ENCODE data around the gene TMC7. TPM values are rescaled to one million over a fixed set of nuclear protein-coding genes. Genes with fewer than 3 reads are reported as not detected.

TMC7 gene
- total RNA-seq, 3 donors from 2014 or later, result 5.4 to 12.4 (median 9.2) TPM

DNA sequence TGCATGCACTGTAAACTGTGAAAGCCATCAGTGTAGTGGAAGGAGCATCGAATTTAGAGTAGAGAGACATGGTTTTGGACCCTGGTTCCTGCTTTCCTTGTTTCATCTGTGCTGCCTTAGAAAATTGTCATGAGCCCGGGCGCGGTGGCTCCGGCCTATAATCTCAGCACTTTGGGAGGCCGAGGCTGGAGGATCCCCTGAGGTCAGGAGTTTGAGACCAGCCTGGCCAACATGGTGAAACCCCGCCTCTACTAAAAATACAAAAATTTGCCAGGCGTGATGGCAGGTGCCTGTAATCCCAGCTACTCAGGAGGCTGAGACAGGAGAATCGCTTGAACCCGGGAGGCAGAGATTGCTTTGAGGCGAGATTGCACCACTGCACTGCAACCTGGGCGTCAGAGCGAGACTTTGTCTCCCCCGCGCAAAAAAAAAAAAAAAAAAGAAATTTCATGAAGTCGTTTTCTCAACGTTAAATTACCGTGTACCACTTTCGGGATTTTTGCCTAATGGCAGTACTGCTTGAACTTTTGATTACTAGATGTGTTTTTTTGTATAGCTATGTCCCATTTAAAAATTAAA, 84.6 kb downstream of the TMC7 start:
- Histone ChIP-seq H3K4me1 (ENCODE audit: low read depth) (peaks cover 8% of the 10 kb centered on the region), H3K9me3 (no peaks in the 10 kb centered on the region), H3K36me3 (ENCODE audit: low read depth) (no peaks in the 10 kb centered on the region), H3K4me3 (peak overlapping the region; percentile 40)
- ATAC-seq, result no peak
- TF ChIP-seq, protein P1, sequence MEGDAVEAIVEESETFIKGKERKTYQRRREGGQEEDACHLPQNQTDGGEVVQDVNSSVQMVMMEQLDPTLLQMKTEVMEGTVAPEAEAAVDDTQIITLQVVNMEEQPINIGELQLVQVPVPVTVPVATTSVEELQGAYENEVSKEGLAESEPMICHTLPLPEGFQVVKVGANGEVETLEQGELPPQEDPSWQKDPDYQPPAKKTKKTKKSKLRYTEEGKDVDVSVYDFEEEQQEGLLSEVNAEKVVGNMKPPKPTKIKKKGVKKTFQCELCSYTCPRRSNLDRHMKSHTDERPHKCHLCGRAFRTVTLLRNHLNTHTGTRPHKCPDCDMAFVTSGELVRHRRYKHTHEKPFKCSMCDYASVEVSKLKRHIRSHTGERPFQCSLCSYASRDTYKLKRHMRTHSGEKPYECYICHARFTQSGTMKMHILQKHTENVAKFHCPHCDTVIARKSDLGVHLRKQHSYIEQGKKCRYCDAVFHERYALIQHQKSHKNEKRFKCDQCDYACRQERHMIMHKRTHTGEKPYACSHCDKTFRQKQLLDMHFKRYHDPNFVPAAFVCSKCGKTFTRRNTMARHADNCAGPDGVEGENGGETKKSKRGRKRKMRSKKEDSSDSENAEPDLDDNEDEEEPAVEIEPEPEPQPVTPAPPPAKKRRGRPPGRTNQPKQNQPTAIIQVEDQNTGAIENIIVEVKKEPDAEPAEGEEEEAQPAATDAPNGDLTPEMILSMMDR (IDR thresholded peaks at IDR 0.05), result no peak
- peak in 1 of 3 donors; percentile 54 for DNase-seq
- intact Hi-C loops (cut with DNase I, micrococcal nuclease), result no loop called here

DNA sequence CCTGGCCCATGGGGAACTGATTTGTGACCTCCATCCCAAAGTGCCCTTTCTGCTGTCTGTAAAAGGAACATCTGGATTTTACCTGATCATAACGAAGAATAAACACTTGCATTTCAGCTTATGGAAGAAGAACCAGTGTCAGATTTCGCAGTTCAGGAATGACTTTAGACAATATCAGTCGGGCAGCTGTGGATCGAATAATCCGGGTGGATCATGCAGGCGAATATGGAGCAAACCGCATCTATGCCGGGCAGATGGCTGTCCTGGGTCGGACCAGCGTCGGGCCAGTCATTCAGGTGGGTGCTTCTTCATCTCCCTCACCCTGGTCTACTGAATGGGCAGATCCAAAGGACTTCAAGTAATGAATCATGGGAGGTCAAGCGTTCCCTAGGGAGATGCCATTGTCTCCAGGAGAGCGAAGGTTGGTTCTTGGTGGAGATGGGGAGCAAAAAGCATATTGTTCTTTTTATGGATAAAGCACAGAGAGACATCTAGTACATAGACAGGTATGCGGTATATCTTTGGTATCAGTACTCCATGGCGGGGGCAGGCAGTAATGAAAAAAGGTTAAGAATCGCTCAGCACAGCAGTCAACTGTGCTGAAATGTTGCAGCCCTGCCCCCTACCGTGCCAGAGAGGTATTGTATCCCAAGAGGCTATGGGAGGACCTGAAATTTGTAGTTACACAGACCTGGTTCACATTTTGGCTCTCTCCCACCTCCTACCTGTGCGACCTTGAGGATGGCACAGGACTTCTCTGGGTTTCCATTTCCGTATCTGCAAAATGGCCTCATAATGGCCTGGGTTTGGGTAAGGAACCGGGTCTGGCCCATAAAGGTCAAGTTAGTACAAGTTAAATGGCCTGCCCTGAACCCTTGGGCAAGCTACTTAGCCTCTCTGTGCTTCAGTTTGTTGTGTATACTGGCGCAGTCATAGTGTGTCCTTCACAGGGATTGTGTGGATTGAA, 88.4 kb downstream of the TMC7 start:
- DNase-seq, result peak in 2 of 3 donors; percentile 75 to 84
- intact Hi-C loops (cut with DNase I, micrococcal nuclease), result loop anchor here in 1 of 2 donors (10.0 kb wide), 1 partner anchor 97 kb away; no protein-coding TSS in a partner anchor
- ATAC-seq, result peak; percentile 22
- TF ChIP-seq, protein P1 (IDR thresholded peaks at IDR 0.05), result peak; percentile 44
- Histone ChIP-seq H3K36me3 (ENCODE audit: low read depth) (no peaks in the 10 kb centered on the region), H3K9me3 (no peaks in the 10 kb centered on the region), H3K4me3 (no peak overlapping the region), H3K4me1 (ENCODE audit: low read depth) (peaks cover 8% of the 10 kb centered on the region)

DNA sequence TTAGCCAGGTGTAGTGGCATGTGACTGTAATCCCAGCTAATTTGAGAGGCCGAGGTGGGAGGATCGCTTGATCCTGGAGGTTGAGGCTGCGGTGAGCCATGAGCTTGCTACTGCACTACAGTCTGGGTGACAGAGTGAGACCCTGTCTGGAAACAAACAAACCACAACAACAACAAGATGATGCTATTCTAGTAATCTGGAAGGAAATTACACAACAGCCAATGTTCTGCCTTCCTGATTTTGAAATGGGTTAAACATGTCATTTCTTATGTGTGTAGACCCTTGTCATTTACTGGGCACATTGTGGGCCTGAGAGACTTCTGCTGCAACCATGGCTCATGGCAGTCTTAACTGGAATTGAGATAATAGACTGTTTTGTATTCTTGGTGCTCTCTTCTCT, 89.6 kb downstream of the TMC7 start:
- intact Hi-C loops (cut with DNase I, micrococcal nuclease), result loop anchor here in 1 of 2 donors (10.0 kb wide), 1 partner anchor 99 kb away; no protein-coding TSS in a partner anchor
- H3K9me3 ChIP-seq, result no peaks in the 10 kb centered on the region

DNA sequence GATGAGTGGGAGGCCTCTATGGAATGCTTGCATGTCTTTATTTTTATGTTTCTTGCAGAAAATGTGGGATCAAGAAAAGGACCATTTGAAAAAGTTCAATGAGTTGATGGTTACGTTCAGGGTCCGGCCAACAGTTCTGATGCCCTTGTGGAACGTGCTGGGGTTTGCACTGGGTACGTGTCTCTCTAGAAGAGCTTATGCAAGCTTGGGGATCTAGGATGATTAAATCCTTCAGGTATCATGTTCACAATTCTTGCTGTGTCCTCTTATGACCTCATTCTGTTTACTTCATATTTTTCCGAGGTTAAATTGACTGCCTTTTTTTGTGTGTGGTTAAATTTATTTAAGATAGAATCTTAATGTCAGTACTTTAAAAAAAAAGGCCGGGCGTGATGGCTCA, 90.1 kb downstream of the TMC7 start:
- no peaks in the 10 kb centered on the region for H3K9me3 ChIP-seq
- intact Hi-C loops (cut with DNase I, micrococcal nuclease), result loop anchor here in 1 of 2 donors (10.0 kb wide), 1 partner anchor 99 kb away; no protein-coding TSS in a partner anchor
- no peaks in the 10 kb centered on the region for H3K36me3 ChIP-seq (ENCODE audit: low read depth)
- DNase-seq, result no peak
- H3K4me3 ChIP-seq, result no peak overlapping the region
- H3K4me1 ChIP-seq (ENCODE audit: low read depth), result peaks cover under 1% of the 10 kb centered on the region
- ATAC-seq, result no peak
- TF ChIP-seq, protein P1 (IDR thresholded peaks at IDR 0.05), result no peak

More for the DNA sequence above, 89.6 kb downstream of the TMC7 start:
- DNase-seq (no peak), ATAC-seq (no peak)
- Histone ChIP-seq H3K4me1 (ENCODE audit: low read depth) (peaks cover 6% of the 10 kb centered on the region), H3K36me3 (ENCODE audit: low read depth) (no peaks in the 10 kb centered on the region), H3K4me3 (no peak overlapping the region)
- TF ChIP-seq, protein P1 (IDR thresholded peaks at IDR 0.05), result no peak

DNA sequence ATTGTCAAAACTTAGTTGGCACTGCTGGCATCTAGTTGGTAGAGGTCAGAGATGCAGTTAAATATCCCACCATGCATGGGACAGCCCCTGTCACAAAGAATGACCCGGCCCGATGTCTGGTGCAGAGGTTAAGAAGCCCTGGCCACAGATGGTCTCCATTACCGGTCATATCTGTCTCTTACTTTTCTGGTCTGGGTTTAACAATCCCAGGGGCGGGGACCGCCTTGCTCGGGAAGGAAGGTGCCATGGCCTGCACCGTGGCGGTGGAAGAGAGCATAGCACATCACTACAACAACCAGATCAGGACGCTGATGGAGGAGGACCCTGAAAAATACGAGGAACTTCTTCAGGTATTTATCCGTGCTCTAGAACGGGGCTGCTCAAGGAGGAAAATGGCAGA, 91.8 kb downstream of the TMC7 start:
- H3K4me1 ChIP-seq (ENCODE audit: low read depth), result no peaks in the 10 kb centered on the region
- H3K4me3 ChIP-seq, result no peak overlapping the region
- H3K36me3 ChIP-seq (ENCODE audit: low read depth), result no peaks in the 10 kb centered on the region
- intact Hi-C loops (cut with DNase I, micrococcal nuclease), result loop anchor here in 1 of 2 donors (10.0 kb wide), 1 partner anchor 101 kb away; no protein-coding TSS in a partner anchor
- DNase-seq (no peak), ATAC-seq (no peak)
- no peaks in the 10 kb centered on the region for H3K9me3 ChIP-seq
- TF ChIP-seq, protein P1 (IDR thresholded peaks at IDR 0.05), result no peak

Measured in mucosa of descending colon (tissue), 3 donors.